A673 (cell line): ENCODE measurements around the gene HOXC10. TPM values are rescaled to one million over a fixed set of nuclear protein-coding genes. Genes with fewer than 3 reads are reported as not detected.

ENCODE experiments used
- BruUV-seq: library from RNA; stranded (reverse); fragments of 400-500 nt; replicated peaks from 2 replicates; lab custom pipeline; 2021; lab: Mats Ljungman, UMichigan
- CTCF ChIA-PET: fragments of 300-600 bp; sonication (Branson Sonifier 250); formaldehyde crosslinking; loops from one replicate; lab custom pipeline; 2022; ENCODE audit warnings: antibody characterized with exemption; lab: Charles Lee
- POLR2A ChIA-PET: fragments of 300-600 bp; sonication (Branson Sonifier 250); formaldehyde crosslinking; loops from one replicate; lab custom pipeline; 2022; ENCODE audit warnings: antibody characterized with exemption; ENCODE audit not compliant: low non-redundant PET; lab: Charles Lee
- DNase-seq: peaks from one replicate; pipeline ENCODE4 v3.0.0-alpha.2; 2015; ENCODE audit warnings: low spot score
- H3K27ac ChIP-seq: fragments of 200-600 bp; sonication (generic); 2 replicates; pipeline ENCODE4 v1.5.1; 2016; ENCODE audit warnings: mixed run types, low read depth, mild to moderate bottlenecking, mixed read lengths, antibody characterized with exemption, low read length; ENCODE audit not compliant: poor library complexity, severe bottlenecking
- H3K27me3 ChIP-seq: fragments of 200-600 bp; sonication (generic); replicated peaks from 2 replicates; pipeline ENCODE4 v1.6.1; 2017; ENCODE audit warnings: mixed run types, low read depth, mild to moderate bottlenecking, mixed read lengths, antibody characterized with exemption, low read length; ENCODE audit not compliant: insufficient read depth, poor library complexity
- H3K36me3 ChIP-seq: fragments of 200-600 bp; sonication (generic); 2 replicates; pipeline ENCODE4 v1.6.1; 2016; ENCODE audit warnings: mixed run types, mild to moderate bottlenecking, mixed read lengths, antibody characterized with exemption, low read length; ENCODE audit not compliant: insufficient read depth, poor library complexity, severe bottlenecking
- H3K4me1 ChIP-seq: fragments of 200-600 bp; sonication (generic); 2 replicates; pipeline ENCODE4 v1.6.1; 2017; ENCODE audit warnings: mixed run types, mild to moderate bottlenecking, mixed read lengths, antibody characterized with exemption, low read length; ENCODE audit not compliant: insufficient read depth, poor library complexity, severe bottlenecking
- H3K4me3 ChIP-seq: fragments of 200-600 bp; sonication (generic); 2 replicates; pipeline ENCODE4 v1.5.1; 2016; ENCODE audit warnings: low read depth, mixed run types, mild to moderate bottlenecking, mixed read lengths, low read length; ENCODE audit not compliant: poor library complexity, severe bottlenecking
- H3K9me3 ChIP-seq: fragments of 200-600 bp; sonication (generic); 2 replicates; pipeline ENCODE4 v1.6.1; 2016; ENCODE audit warnings: mixed run types, low read depth, mild to moderate bottlenecking, mixed read lengths, antibody characterized with exemption, low read length; ENCODE audit not compliant: poor library complexity, severe bottlenecking
- EZH2 ChIP-seq: fragments of 200-600 bp; sonication (generic); IDR thresholded peaks from 2 replicates; pipeline ENCODE4 v1.6.1; 2017; ENCODE audit warnings: borderline replicate concordance, low read depth, mild to moderate bottlenecking, mixed read lengths, antibody characterized with exemption, low read length; ENCODE audit not compliant: poor library complexity, severe bottlenecking
- intact Hi-C: fragments of 100-400 bp; cut with micrococcal nuclease; formaldehyde crosslinking; loops from one replicate; pipeline ENCODE4 v1.10.0; 2022; ENCODE audit not compliant: unreplicated experiment
- total RNA-seq: library from RNA; stranded (reverse); gene quantifications from 2 replicates; pipeline ENCODE4 v1.2.3, GENCODE V29; 2021
- TF ChIP-seq, protein P1 (sequence below): fragments of 300-800, 200-600 bp; sonication (generic); conservative IDR thresholded peaks from 2 replicates; pipeline ENCODE4 v1.5.1; 2017; ENCODE audit warnings: low read depth, mild to moderate bottlenecking, antibody characterized with exemption, low read length, moderate library complexity, mixed read lengths

Gene HOXC10
- total RNA-seq, 1 experiment from 2014 or later = 27.8 TPM

DNA sequence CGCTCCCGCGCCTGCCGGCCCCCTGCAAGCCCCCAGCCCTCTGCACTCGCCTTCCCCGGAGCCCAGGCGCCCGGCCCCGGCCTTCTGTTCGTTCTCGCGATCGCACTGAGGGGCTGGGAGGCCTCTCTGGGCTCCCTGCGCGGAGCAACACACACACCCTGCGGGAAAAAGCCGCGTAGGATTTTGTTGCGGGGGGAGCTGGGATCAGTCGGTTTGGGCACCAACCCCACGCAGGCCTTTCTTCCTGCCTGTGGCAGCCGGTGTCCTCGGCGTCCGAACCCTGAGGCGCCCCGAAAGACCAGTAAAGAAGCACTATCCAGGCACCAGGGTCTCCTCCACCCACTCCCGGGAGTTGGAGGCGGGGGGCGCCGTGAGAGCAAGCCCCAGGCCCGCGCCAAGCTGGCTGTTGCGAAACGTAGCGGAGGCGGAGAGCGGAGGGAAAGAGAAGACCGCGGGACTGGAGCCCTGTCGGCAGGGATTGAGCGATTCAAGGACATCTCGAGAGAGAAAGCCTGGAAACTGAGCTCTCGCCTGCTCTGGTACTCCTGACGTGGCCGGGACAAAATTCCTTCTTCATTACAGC is 46.0 kb downstream of the HOXC10 start:
- TF ChIP-seq EZH2 = no peak
- TF ChIP-seq, protein P1, sequence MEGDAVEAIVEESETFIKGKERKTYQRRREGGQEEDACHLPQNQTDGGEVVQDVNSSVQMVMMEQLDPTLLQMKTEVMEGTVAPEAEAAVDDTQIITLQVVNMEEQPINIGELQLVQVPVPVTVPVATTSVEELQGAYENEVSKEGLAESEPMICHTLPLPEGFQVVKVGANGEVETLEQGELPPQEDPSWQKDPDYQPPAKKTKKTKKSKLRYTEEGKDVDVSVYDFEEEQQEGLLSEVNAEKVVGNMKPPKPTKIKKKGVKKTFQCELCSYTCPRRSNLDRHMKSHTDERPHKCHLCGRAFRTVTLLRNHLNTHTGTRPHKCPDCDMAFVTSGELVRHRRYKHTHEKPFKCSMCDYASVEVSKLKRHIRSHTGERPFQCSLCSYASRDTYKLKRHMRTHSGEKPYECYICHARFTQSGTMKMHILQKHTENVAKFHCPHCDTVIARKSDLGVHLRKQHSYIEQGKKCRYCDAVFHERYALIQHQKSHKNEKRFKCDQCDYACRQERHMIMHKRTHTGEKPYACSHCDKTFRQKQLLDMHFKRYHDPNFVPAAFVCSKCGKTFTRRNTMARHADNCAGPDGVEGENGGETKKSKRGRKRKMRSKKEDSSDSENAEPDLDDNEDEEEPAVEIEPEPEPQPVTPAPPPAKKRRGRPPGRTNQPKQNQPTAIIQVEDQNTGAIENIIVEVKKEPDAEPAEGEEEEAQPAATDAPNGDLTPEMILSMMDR = no peak
- H3K4me1 ChIP-seq = peaks cover 44% of the 10 kb centered on the region
- intact Hi-C loops = loop anchor here (5.0 kb wide), 1 partner anchor 106 kb away; no protein-coding TSS in a partner anchor
- ChIA-PET POLR2A (no interaction called here), CTCF (interaction anchor here (0.6 to 0.7 kb wide), 3 partner anchors 106 to 170 kb away, joined by 3 read pairs; no protein-coding TSS in a partner anchor)
- no peak overlapping the region for H3K27ac ChIP-seq
- no TSS peak for BruUV-seq
- DNase-seq = no peak
- no peaks in the 10 kb centered on the region for H3K9me3 ChIP-seq
- peaks cover 13% of the 10 kb centered on the region for H3K36me3 ChIP-seq
- H3K4me3 ChIP-seq = no peak overlapping the region
- H3K27me3 ChIP-seq = no peaks in the 10 kb centered on the region

DNA sequence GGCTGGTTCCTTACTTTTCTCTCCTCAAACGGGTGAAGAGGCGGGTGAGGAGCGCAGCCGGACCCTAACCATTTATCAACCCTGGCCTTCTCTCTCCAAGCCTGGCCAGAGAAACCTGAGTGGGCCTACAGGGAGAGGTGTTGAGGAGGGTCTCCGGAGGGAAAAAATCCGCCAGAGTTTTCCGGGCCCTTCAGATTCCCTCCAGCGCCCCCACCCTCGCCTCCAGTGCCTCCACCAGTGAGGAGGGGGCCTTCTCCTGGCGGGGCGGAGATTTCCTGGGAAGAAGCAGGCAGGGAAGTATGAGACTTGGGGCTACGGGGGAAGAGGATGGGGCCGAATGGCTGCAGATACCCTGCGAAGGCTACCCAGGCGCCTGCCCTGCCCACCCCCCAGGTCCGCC is 46.5 kb downstream of the HOXC10 start:
- CTCF ChIA-PET = interaction anchor here (0.6 to 2.2 kb wide), 6 partner anchors 22 to 170 kb away, joined by 3 to 22 read pairs (median 4); no protein-coding TSS in a partner anchor
- BruUV-seq = no TSS peak
- peaks cover 44% of the 10 kb centered on the region for H3K4me1 ChIP-seq

DNA sequence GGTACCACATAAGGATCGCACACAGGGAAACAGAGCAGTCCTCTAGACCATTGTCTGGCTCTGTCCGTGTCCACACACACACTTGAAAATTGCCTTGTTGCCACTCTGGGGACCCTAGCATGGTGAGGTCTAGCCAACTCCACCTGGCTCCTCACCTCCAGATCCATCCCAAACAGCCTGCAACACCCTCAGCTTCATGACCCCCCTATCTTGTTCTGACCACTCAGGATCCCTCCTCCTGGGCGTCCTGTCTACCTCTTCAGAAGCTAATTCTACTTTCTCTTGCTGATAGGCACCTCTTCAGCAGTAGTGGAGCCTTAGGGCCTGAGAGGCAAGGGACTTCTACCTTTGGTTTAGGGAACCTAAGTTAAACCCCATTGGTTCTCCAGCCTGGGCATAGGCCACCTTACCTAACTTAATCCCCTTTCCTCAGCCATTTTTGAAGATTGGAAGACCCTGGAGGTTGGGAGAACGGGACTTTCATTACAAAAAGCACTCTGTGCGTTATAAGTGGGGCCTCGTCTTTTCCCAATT is 47.2 kb downstream of the HOXC10 start:
- intact Hi-C loops = loop anchor here (2.0 to 5.0 kb wide), 2 partner anchors 105 to 159 kb away; no protein-coding TSS in a partner anchor
- ChIA-PET CTCF (interaction anchor here (0.5 to 2.2 kb wide), 15 partner anchors 15 to 1022 kb away, joined by 3 to 22 read pairs (median 5); partner anchors contain the start of gene HOXC10), POLR2A (no interaction called here)
- Histone ChIP-seq H3K27ac (no peak overlapping the region), H3K4me1 (peaks cover 44% of the 10 kb centered on the region), H3K36me3 (peaks cover 13% of the 10 kb centered on the region), H3K9me3 (no peaks in the 10 kb centered on the region), H3K4me3 (no peak overlapping the region), H3K27me3 (no peaks in the 10 kb centered on the region)
- DNase-seq = no peak
- TF ChIP-seq EZH2 = no peak
- TF ChIP-seq, protein P1 = no peak
- BruUV-seq = no TSS peak

More for the DNA sequence above, 46.5 kb downstream of the HOXC10 start:
- H3K9me3 ChIP-seq = no peaks in the 10 kb centered on the region
- DNase-seq = no peak
- no peaks in the 10 kb centered on the region for H3K27me3 ChIP-seq
- no peak for TF ChIP-seq EZH2
- TF ChIP-seq, protein P1 = no peak
- POLR2A ChIA-PET = no interaction called here
- peaks cover 13% of the 10 kb centered on the region for H3K36me3 ChIP-seq
- no peak overlapping the region for H3K27ac ChIP-seq
- intact Hi-C loops = loop anchor here (5.0 kb wide), 1 partner anchor 106 kb away; no protein-coding TSS in a partner anchor
- no peak overlapping the region for H3K4me3 ChIP-seq
